RWPE2 (cell line): ENCODE results near the gene SCN5A.
A peak's percentile ranks its signal among the peaks of the same experiment; 100 is the strongest.

ENCODE experiments used
- ATAC-seq: fragments of 200-7000 bp; cut with Tn5 transposase; 3 replicates; pipeline ENCODE4 v1.9.1; 2021; ENCODE audit warnings: low read depth
- DNase-seq: peaks from one replicate; pipeline ENCODE4 v3.0.0-alpha.2; 2020; ENCODE audit warnings: low spot score
- H3K27ac ChIP-seq: fragments of 450-650 bp; 2 replicates; pipeline ENCODE4 v1.5.1; 2017; ENCODE audit warnings: mild to moderate bottlenecking; ENCODE audit not compliant: poor library complexity, severe bottlenecking
- H3K27me3 ChIP-seq: fragments of 250-450 bp; sonication (Bioruptor Pico); 2 replicates; pipeline ENCODE4 v1.5.1; 2021; ENCODE audit warnings: mild to moderate bottlenecking, moderate library complexity; ENCODE audit not compliant: insufficient read depth, poor library complexity, severe bottlenecking
- H3K36me3 ChIP-seq: fragments of 250-450 bp; sonication (Bioruptor Pico); 2 replicates; pipeline ENCODE4 v1.5.1; 2020; ENCODE audit warnings: low read depth, mild to moderate bottlenecking, moderate library complexity
- H3K4me1 ChIP-seq: fragments of 250-450 bp; sonication (Bioruptor Pico); 2 replicates; pipeline ENCODE4 v1.5.1; 2021; ENCODE audit warnings: mild to moderate bottlenecking, moderate library complexity; ENCODE audit not compliant: insufficient read depth, poor library complexity, severe bottlenecking
- H3K4me3 ChIP-seq: fragments of 250-450 bp; sonication (Bioruptor Pico); 2 replicates; pipeline ENCODE4 v1.5.1; 2021; ENCODE audit warnings: mild to moderate bottlenecking, moderate library complexity; ENCODE audit not compliant: severe bottlenecking
- H3K9me3 ChIP-seq: fragments of 250-450 bp; sonication (Bioruptor Pico); 2 replicates; pipeline ENCODE4 v1.5.1; 2021; ENCODE audit warnings: mild to moderate bottlenecking, moderate library complexity; ENCODE audit not compliant: severe bottlenecking
- TF ChIP-seq, protein P1 (sequence below): fragments of 450-650 bp; IDR thresholded peaks from one replicate; pipeline ENCODE4 v1.5.1; 2017; ENCODE audit warnings: mild to moderate bottlenecking, moderate library complexity; ENCODE audit not compliant: poor library complexity, severe bottlenecking

The SCN5A gene

DNA sequence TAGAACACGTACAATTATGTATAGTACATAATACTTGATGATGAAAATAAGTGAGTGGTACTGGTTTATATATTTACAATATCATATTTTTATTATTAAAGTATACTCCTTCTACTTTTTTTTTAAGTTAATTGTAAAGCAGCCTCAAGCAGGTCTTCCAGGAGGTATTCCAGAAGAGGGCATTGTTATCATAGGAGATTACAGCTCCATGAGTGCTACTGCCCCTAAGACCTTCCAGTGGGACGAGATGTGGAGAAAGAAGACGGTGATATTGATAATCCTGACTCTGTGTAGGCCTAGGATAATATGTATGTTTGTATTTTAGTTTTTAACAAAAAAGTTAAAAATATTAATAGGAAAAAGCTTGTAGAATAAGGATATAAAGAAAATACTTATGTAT lies 40.3 kb upstream of the SCN5A start:
- H3K4me3 ChIP-seq: no peak overlapping the region
- no peak for ATAC-seq
- DNase-seq: no peak
- H3K9me3 ChIP-seq: no peaks in the 10 kb centered on the region
- H3K27ac ChIP-seq: no peak overlapping the region
- no peaks in the 10 kb centered on the region for H3K4me1 ChIP-seq
- TF ChIP-seq, protein P1, sequence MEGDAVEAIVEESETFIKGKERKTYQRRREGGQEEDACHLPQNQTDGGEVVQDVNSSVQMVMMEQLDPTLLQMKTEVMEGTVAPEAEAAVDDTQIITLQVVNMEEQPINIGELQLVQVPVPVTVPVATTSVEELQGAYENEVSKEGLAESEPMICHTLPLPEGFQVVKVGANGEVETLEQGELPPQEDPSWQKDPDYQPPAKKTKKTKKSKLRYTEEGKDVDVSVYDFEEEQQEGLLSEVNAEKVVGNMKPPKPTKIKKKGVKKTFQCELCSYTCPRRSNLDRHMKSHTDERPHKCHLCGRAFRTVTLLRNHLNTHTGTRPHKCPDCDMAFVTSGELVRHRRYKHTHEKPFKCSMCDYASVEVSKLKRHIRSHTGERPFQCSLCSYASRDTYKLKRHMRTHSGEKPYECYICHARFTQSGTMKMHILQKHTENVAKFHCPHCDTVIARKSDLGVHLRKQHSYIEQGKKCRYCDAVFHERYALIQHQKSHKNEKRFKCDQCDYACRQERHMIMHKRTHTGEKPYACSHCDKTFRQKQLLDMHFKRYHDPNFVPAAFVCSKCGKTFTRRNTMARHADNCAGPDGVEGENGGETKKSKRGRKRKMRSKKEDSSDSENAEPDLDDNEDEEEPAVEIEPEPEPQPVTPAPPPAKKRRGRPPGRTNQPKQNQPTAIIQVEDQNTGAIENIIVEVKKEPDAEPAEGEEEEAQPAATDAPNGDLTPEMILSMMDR: no peak
- H3K27me3 ChIP-seq: no peaks in the 10 kb centered on the region
- no peaks in the 10 kb centered on the region for H3K36me3 ChIP-seq

DNA sequence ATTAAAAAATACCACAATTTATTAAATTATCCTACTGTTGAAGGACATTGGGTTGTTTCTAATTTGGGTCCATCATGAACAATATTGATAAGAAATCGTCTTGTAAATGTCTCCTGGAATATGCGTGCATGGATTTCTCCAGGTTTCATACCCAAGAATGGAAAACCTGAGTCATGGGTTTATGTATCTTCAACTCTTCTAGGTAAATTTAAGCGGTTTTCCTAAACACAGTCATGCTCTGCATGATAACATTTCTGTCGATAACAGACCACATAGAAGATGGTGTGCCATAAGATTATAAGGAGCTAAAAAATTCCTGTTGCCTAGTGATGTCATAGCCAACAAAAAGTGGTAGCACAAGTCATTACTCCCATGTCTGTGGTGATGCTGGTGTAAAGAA lies 39.9 kb upstream of the SCN5A start:
- ATAC-seq (no peak), DNase-seq (no peak)
- no peaks in the 10 kb centered on the region for H3K4me1 ChIP-seq
- H3K36me3 ChIP-seq: no peaks in the 10 kb centered on the region
- no peak overlapping the region for H3K27ac ChIP-seq
- H3K9me3 ChIP-seq: no peaks in the 10 kb centered on the region
- no peaks in the 10 kb centered on the region for H3K27me3 ChIP-seq
- H3K4me3 ChIP-seq: no peak overlapping the region
- TF ChIP-seq, protein P1: no peak

DNA sequence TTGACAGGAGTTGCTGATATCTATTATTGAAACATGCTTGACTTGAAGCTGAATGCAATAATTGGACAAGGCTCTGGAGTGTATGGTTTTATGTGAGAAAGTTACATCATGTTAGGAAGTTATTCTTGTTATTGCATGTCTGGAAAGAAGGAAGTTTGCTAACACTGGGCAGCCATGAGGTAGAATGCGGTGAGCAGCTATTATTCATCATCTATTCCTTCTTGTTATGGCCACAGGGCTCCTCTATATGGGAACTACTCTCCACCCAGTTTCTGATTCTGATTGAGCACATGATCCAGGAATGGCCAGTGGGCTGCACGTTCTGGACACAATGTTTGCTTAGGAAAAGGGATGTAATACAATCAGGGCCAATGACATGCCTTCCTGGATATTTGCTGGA lies 37.8 kb upstream of the SCN5A start:
- 0 out of 3 replicates have a peak, but pooled peaks have one; percentile 33 for ATAC-seq
- TF ChIP-seq, protein P1: no peak
- H3K27me3 ChIP-seq: no peaks in the 10 kb centered on the region

DNA sequence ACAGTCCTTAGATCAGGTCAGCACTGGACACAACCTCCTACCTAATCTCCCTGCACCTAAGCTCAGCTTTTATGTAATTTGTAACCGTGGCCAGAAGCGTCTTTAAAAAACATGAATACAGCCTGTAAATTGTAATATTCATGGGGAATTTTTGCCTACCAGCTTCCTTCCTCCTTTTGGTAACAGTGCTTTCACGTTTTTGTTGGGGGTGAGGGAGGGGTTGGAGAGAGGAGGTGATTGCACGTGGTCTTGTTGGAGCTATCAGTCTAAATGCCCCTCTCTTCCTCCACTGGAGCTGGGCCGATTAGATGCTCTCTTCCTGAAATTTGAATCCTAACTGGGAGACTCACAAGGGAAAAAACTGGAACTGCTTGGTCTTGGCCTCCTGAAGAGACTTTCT lies 35.1 kb upstream of the SCN5A start:
- DNase-seq (no peak), ATAC-seq (no peak)
- H3K27me3 ChIP-seq: no peaks in the 10 kb centered on the region
- TF ChIP-seq, protein P1: no peak
- no peak overlapping the region for H3K27ac ChIP-seq
- no peaks in the 10 kb centered on the region for H3K9me3 ChIP-seq
- no peaks in the 10 kb centered on the region for H3K36me3 ChIP-seq
- no peaks in the 10 kb centered on the region for H3K4me1 ChIP-seq
- H3K4me3 ChIP-seq: no peak overlapping the region

More for the DNA sequence above, 37.8 kb upstream of the SCN5A start:
- no peaks in the 10 kb centered on the region for H3K9me3 ChIP-seq
- H3K36me3 ChIP-seq: no peaks in the 10 kb centered on the region
- H3K4me3 ChIP-seq: no peak overlapping the region
- DNase-seq: no peak
- no peak overlapping the region for H3K27ac ChIP-seq
- no peaks in the 10 kb centered on the region for H3K4me1 ChIP-seq

DNA sequence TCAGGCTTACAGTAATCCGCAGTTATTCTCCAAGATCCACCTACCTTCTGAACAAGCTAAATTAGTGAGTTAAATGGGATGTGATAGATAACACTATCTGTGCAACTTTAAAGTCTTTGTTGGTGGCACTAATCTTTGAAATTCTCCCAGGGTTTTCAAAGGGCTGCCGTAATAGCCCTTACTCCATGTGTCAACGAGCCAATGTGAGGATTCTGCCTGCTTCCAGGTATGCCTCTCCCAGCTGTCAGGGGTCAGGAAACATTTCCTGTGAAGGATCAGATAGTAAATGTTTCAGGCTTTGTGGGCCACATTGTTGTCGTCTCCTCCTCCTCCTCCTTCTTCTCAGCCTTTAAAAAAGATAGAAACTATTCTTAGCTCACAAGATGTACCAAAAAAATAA lies 20.2 kb upstream of the SCN5A start:
- no peaks in the 10 kb centered on the region for H3K4me1 ChIP-seq
- DNase-seq (no peak), ATAC-seq (no peak)
- peaks cover 3% of the 10 kb centered on the region for H3K27me3 ChIP-seq
- no peak overlapping the region for H3K27ac ChIP-seq
- no peaks in the 10 kb centered on the region for H3K36me3 ChIP-seq
- H3K9me3 ChIP-seq: no peaks in the 10 kb centered on the region
- TF ChIP-seq, protein P1: no peak
- H3K4me3 ChIP-seq: no peak overlapping the region
